ENCODE measurements around the gene TRIM17. TPM values are rescaled to one million over a fixed set of nuclear protein-coding genes. Genes with fewer than 3 reads are reported as not detected.
A peak's percentile ranks its signal among the peaks of the same experiment; 100 is the strongest.

TRIM17 gene
- total RNA-seq, 3 donors from 2014 or later (not counting 1 experiment from before 2014, with no cell fraction given): 8.0 to 13.4 (median 8.4) TPM

- peaks cover 24% of the 10 kb centered on the region for H3K4me1 ChIP-seq (ENCODE audit: control insufficient read depth, insufficient read depth, low read length)
- TF ChIP-seq CTCF (IDR thresholded peaks at IDR 0.05): no peak
- Mint-ChIP-seq H3K4me1 (peaks cover 28 to 32% of the 10 kb centered on the region in 2 donors), H3K36me3 (no peaks in the 10 kb centered on the region), H3K27ac (no peak overlapping the region), H3K9me3 (no peaks in the 10 kb centered on the region), H3K4me3 (no peak overlapping the region), H3K27me3 (ENCODE audit: low read depth in 2 of 2) (no peaks in the 10 kb centered on the region)
- no peak for ATAC-seq
- H3K27me3 ChIP-seq (ENCODE audit: control insufficient read depth, insufficient read depth, low read length): no peaks in the 10 kb centered on the region
- DNase-seq: peak in 1 of 2 donors; percentile 19
- intact Hi-C loops (cut with micrococcal nuclease): loop anchor here (2.0 to 5.0 kb wide), 2 partner anchors 31 to 48 kb away; partner anchors contain the start of genes RNF187 and TRIM11
- no peaks in the 10 kb centered on the region for H3K9me3 ChIP-seq (ENCODE audit: control insufficient read depth, insufficient read depth, low read length)
- no peak overlapping the region for H3K4me3 ChIP-seq (ENCODE audit: low read length)
- no peak overlapping the region for H3K27ac ChIP-seq (ENCODE audit: low read length)
- no peaks in the 10 kb centered on the region for H3K36me3 ChIP-seq (ENCODE audit: control insufficient read depth, insufficient read depth, low read length)
- 38% methylated on average over 1 of the region's 1 CpG for WGBS (ENCODE audit: insufficient coverage)
Measured at GRCh38 chr1:228455715-228456114, 39.1 kb upstream of the TRIM17 start.

GRCh38 chr1:228454238-228454637 is 37.6 kb upstream of the TRIM17 start:
- Mint-ChIP-seq H3K36me3 (no peaks in the 10 kb centered on the region), H3K27me3 (ENCODE audit: low read depth in 2 of 2) (peaks cover 0 to 3% of the 10 kb centered on the region in 2 donors), H3K4me1 (peaks cover 27 to 32% of the 10 kb centered on the region in 2 donors), H3K27ac (no peak overlapping the region), H3K9me3 (no peaks in the 10 kb centered on the region), H3K4me3 (no peak overlapping the region)
- no peaks in the 10 kb centered on the region for H3K27me3 ChIP-seq (ENCODE audit: control insufficient read depth, insufficient read depth, low read length)
- DNase-seq (no peak), ATAC-seq (no peak)
- 77% methylated on average over 1 of the region's 1 CpG for WGBS (ENCODE audit: insufficient coverage)
- peaks cover 19% of the 10 kb centered on the region for H3K4me1 ChIP-seq (ENCODE audit: control insufficient read depth, insufficient read depth, low read length)
- no peak overlapping the region for H3K4me3 ChIP-seq (ENCODE audit: low read length)
- no peaks in the 10 kb centered on the region for H3K9me3 ChIP-seq (ENCODE audit: control insufficient read depth, insufficient read depth, low read length)
- H3K36me3 ChIP-seq (ENCODE audit: control insufficient read depth, insufficient read depth, low read length): no peaks in the 10 kb centered on the region
- H3K27ac ChIP-seq (ENCODE audit: low read length): no peak overlapping the region
- no peak for TF ChIP-seq CTCF (IDR thresholded peaks at IDR 0.05)
- intact Hi-C loops (cut with micrococcal nuclease): no loop called here

GRCh38 chr1:228453614-228454013 is 37.0 kb upstream of the TRIM17 start:
- no peaks in the 10 kb centered on the region for H3K9me3 Mint-ChIP-seq
- intact Hi-C loops (cut with micrococcal nuclease): no loop called here
- H3K4me1 ChIP-seq (ENCODE audit: control insufficient read depth, insufficient read depth, low read length): peaks cover 13% of the 10 kb centered on the region
- H3K36me3 Mint-ChIP-seq: no peaks in the 10 kb centered on the region
- no peak overlapping the region for H3K4me3 ChIP-seq (ENCODE audit: low read length)
- H3K27me3 Mint-ChIP-seq (ENCODE audit: low read depth in 2 of 2): peaks cover 0 to 10% of the 10 kb centered on the region in 2 donors
- ATAC-seq (no peak), DNase-seq (no peak)
- no peaks in the 10 kb centered on the region for H3K9me3 ChIP-seq (ENCODE audit: control insufficient read depth, insufficient read depth, low read length)
- H3K27ac Mint-ChIP-seq: no peak overlapping the region
- 94% methylated on average over 3 of the region's 3 CpGs for WGBS (ENCODE audit: insufficient coverage)
- no peaks in the 10 kb centered on the region for H3K36me3 ChIP-seq (ENCODE audit: control insufficient read depth, insufficient read depth, low read length)
- no peak overlapping the region for H3K4me3 Mint-ChIP-seq
- peaks cover 27 to 32% of the 10 kb centered on the region in 2 donors for H3K4me1 Mint-ChIP-seq
- TF ChIP-seq CTCF (IDR thresholded peaks at IDR 0.05): no peak
- H3K27ac ChIP-seq (ENCODE audit: low read length): no peak overlapping the region
- H3K27me3 ChIP-seq (ENCODE audit: control insufficient read depth, insufficient read depth, low read length): no peaks in the 10 kb centered on the region

- no peaks in the 10 kb centered on the region for H3K36me3 ChIP-seq (ENCODE audit: control insufficient read depth, insufficient read depth, low read length)
- H3K27me3 ChIP-seq (ENCODE audit: control insufficient read depth, insufficient read depth, low read length): no peaks in the 10 kb centered on the region
- H3K27ac ChIP-seq (ENCODE audit: low read length): no peak overlapping the region
- no peak for ATAC-seq
- no peak overlapping the region for H3K27ac Mint-ChIP-seq
- H3K36me3 Mint-ChIP-seq: no peaks in the 10 kb centered on the region
- intact Hi-C loops (cut with micrococcal nuclease): no loop called here
- H3K9me3 Mint-ChIP-seq: no peaks in the 10 kb centered on the region
- no peak overlapping the region for H3K4me3 Mint-ChIP-seq
- DNase-seq: no peak
- WGBS (ENCODE audit: insufficient coverage): 87% methylated on average over 10 of the region's 10 CpGs
- H3K4me1 ChIP-seq (ENCODE audit: control insufficient read depth, insufficient read depth, low read length): peaks cover 8% of the 10 kb centered on the region
- H3K9me3 ChIP-seq (ENCODE audit: control insufficient read depth, insufficient read depth, low read length): no peaks in the 10 kb centered on the region
- no peak overlapping the region for H3K4me3 ChIP-seq (ENCODE audit: low read length)
- H3K4me1 Mint-ChIP-seq: peaks cover 23 to 28% of the 10 kb centered on the region in 2 donors
- no peak for TF ChIP-seq CTCF (IDR thresholded peaks at IDR 0.05)
- peaks cover 5 to 15% of the 10 kb centered on the region in 2 donors for H3K27me3 Mint-ChIP-seq (ENCODE audit: low read depth in 2 of 2)
Measured at GRCh38 chr1:228453022-228453560, 36.4 kb upstream of the TRIM17 start.
